ENCODE measurements around the gene MSH3.
"Not testable (repeated sequence)": the region's sequence is repeated elsewhere in the genome, so short reads cannot be mapped to it uniquely, and the experiment has no call there.

Gene MSH3

GRCh38 chr5:80656425-80656824 lies 2.0 kb downstream of the MSH3 start:
- no peak for DNase-seq (ENCODE audit: low read depth in 2 of 2)

GRCh38 chr5:80659106-80659505 lies 4.7 kb downstream of the MSH3 start:
- no peak for DNase-seq (ENCODE audit: low read depth in 2 of 2)

- DNase-seq (ENCODE audit: low read depth in 2 of 2), result not testable (repeated sequence)
Observed at GRCh38 chr5:80660661-80661060, 6.2 kb downstream of the MSH3 start.

- DNase-seq (ENCODE audit: low read depth in 2 of 2), result no peak
Observed at GRCh38 chr5:80662108-80662507, 7.7 kb downstream of the MSH3 start.

GRCh38 chr5:80665057-80665456 lies 10.6 kb downstream of the MSH3 start:
- no peak for DNase-seq (ENCODE audit: low read depth in 2 of 2)

- no peak for DNase-seq (ENCODE audit: low read depth in 2 of 2)
Observed at GRCh38 chr5:80667384-80667783, 12.9 kb downstream of the MSH3 start.

- no peak for DNase-seq (ENCODE audit: low read depth in 2 of 2)
Observed at GRCh38 chr5:80668016-80668969, 13.8 kb downstream of the MSH3 start.

GRCh38 chr5:80672140-80672736 lies 17.8 kb downstream of the MSH3 start:
- peak; percentile 22 to 31 for DNase-seq (ENCODE audit: low read depth in 2 of 2)

- no peak for DNase-seq (ENCODE audit: low read depth in 2 of 2)
Observed at GRCh38 chr5:80676706-80677105, 22.3 kb downstream of the MSH3 start.

GRCh38 chr5:80686757-80687156 lies 32.3 kb downstream of the MSH3 start:
- no peak for DNase-seq (ENCODE audit: low read depth in 2 of 2)

- DNase-seq (ENCODE audit: low read depth in 2 of 2), result no peak
Observed at GRCh38 chr5:80688648-80689420, 34.4 kb downstream of the MSH3 start.

GRCh38 chr5:80689627-80690026 lies 35.2 kb downstream of the MSH3 start:
- no peak for DNase-seq (ENCODE audit: low read depth in 2 of 2)

GRCh38 chr5:80695666-80696065 lies 41.2 kb downstream of the MSH3 start:
- DNase-seq (ENCODE audit: low read depth in 2 of 2), result no peak

GRCh38 chr5:80696450-80696849 lies 42.0 kb downstream of the MSH3 start:
- DNase-seq (ENCODE audit: low read depth in 2 of 2), result no peak

GRCh38 chr5:80697100-80697499 lies 42.6 kb downstream of the MSH3 start:
- no peak for DNase-seq (ENCODE audit: low read depth in 2 of 2)

- DNase-seq (ENCODE audit: low read depth in 2 of 2), result no peak
Observed at GRCh38 chr5:80698369-80698768, 43.9 kb downstream of the MSH3 start.

- no peak for DNase-seq (ENCODE audit: low read depth in 2 of 2)
Observed at GRCh38 chr5:80701597-80701996, 47.1 kb downstream of the MSH3 start.

- no peak for DNase-seq (ENCODE audit: low read depth in 2 of 2)
Observed at GRCh38 chr5:80703291-80703690, 48.8 kb downstream of the MSH3 start.

GRCh38 chr5:80703747-80704146 lies 49.3 kb downstream of the MSH3 start:
- DNase-seq (ENCODE audit: low read depth in 2 of 2), result no peak

GRCh38 chr5:80704221-80704620 lies 49.8 kb downstream of the MSH3 start:
- no peak for DNase-seq (ENCODE audit: low read depth in 2 of 2)

GRCh38 chr5:80705216-80705769 lies 50.8 kb downstream of the MSH3 start:
- DNase-seq (ENCODE audit: low read depth in 2 of 2), result no peak

- no peak for DNase-seq (ENCODE audit: low read depth in 2 of 2)
Observed at GRCh38 chr5:80705801-80706200, 51.3 kb downstream of the MSH3 start.

Data from stimulated activated CD8-positive, alpha-beta memory T cell treated with anti-CD3 and anti-CD28 coated beads, Interleukin-7, amount 100 ng/mL, for 4 hours (primary cell).